H9 (cell line): Measurements from ENCODE around the gene GLCE. TPM values are rescaled to one million over a fixed set of nuclear protein-coding genes. Genes with fewer than 3 reads are reported as not detected.

Experiments used
- DNase-seq: peaks from one replicate; pipeline ENCODE4 v3.0.0-alpha.2; 2017
- H2AFZ ChIP-seq: one replicate; pipeline ENCODE4 v1.6.1; 2013; ENCODE audit warnings: mild to moderate bottlenecking, low read length, control low read depth, moderate library complexity
- H2AK5ac ChIP-seq: 2 replicates; pipeline ENCODE4 v1.6.1; 2013; ENCODE audit warnings: low read length, control low read depth, mixed read lengths; ENCODE audit not compliant: insufficient read length
- H2BK120ac ChIP-seq: one replicate; pipeline ENCODE4 v1.6.1; 2013; ENCODE audit warnings: low read depth, mild to moderate bottlenecking, low read length, control low read depth, inconsistent platforms; ENCODE audit not compliant: poor library complexity, severe bottlenecking
- H2BK12ac ChIP-seq: 2 replicates; pipeline ENCODE4 v1.6.1; 2013; ENCODE audit warnings: low read length, control low read depth, mixed read lengths, low read depth; ENCODE audit not compliant: insufficient read length
- H2BK15ac ChIP-seq: 2 replicates; pipeline ENCODE4 v1.6.1; 2013; ENCODE audit warnings: low read depth, low read length, control low read depth
- H2BK20ac ChIP-seq: one replicate; pipeline ENCODE4 v1.6.1; 2013; ENCODE audit warnings: low read depth, mild to moderate bottlenecking, low read length, control low read depth, inconsistent platforms; ENCODE audit not compliant: poor library complexity, severe bottlenecking
- H2BK5ac ChIP-seq: 2 replicates; pipeline ENCODE4 v1.6.1; 2013; ENCODE audit warnings: low read length, control low read depth, mixed read lengths; ENCODE audit not compliant: insufficient read length
- H3K14ac ChIP-seq: 2 replicates; pipeline ENCODE4 v1.6.1; 2013; ENCODE audit warnings: low read length, control low read depth; ENCODE audit not compliant: insufficient read depth
- H3K18ac ChIP-seq: 2 replicates; pipeline ENCODE4 v1.6.1; 2013; ENCODE audit warnings: low read depth, mild to moderate bottlenecking, mixed read lengths, low read length, control low read depth; ENCODE audit not compliant: insufficient read length
- H3K23ac ChIP-seq: 2 replicates; pipeline ENCODE4 v1.6.1; 2013; ENCODE audit warnings: low read length, control low read depth, mixed read lengths, low read depth; ENCODE audit not compliant: insufficient read length
- H3K23me2 ChIP-seq: 2 replicates; pipeline ENCODE4 v1.6.1; 2013; ENCODE audit warnings: low read depth, mild to moderate bottlenecking, mixed read lengths, low read length, control low read depth; ENCODE audit not compliant: insufficient read length, poor library complexity, severe bottlenecking
- H3K27ac ChIP-seq: 2 replicates; pipeline ENCODE4 v1.5.1; 2013; ENCODE audit warnings: low read length, control low read depth, mixed read lengths, low read depth; ENCODE audit not compliant: insufficient read length
- H3K27me3 ChIP-seq: 2 replicates; pipeline ENCODE4 v1.6.1; 2013; ENCODE audit warnings: low read length, control low read depth, inconsistent platforms; ENCODE audit not compliant: insufficient read depth
- H3K4ac ChIP-seq: 2 replicates; pipeline ENCODE4 v1.6.1; 2013; ENCODE audit warnings: low read depth, mild to moderate bottlenecking, control low read depth, inconsistent platforms, low read length, moderate library complexity
- H3K4me1 ChIP-seq: 2 replicates; pipeline ENCODE4 v1.6.1; 2013; ENCODE audit warnings: low read length, control low read depth, inconsistent platforms; ENCODE audit not compliant: insufficient read depth
- H3K4me2 ChIP-seq: 2 replicates; pipeline ENCODE4 v1.6.1; 2013; ENCODE audit warnings: low read length, control low read depth, mixed read lengths; ENCODE audit not compliant: insufficient read length, insufficient read depth
- H3K56ac ChIP-seq: 2 replicates; pipeline ENCODE4 v1.6.1; 2013; ENCODE audit warnings: low read depth, mild to moderate bottlenecking, mixed read lengths, low read length, control low read depth; ENCODE audit not compliant: insufficient read length
- H3K79me1 ChIP-seq: 2 replicates; pipeline ENCODE4 v1.6.1; 2013; ENCODE audit warnings: low read depth, mild to moderate bottlenecking, moderate library complexity, low read length, control low read depth, inconsistent platforms; ENCODE audit not compliant: insufficient read depth, poor library complexity, severe bottlenecking
- H3K79me2 ChIP-seq: 2 replicates; pipeline ENCODE4 v1.6.1; 2013; ENCODE audit warnings: low read length, control low read depth, inconsistent platforms; ENCODE audit not compliant: insufficient read depth
- H3K9ac ChIP-seq: 2 replicates; pipeline ENCODE4 v1.6.1; 2013; ENCODE audit warnings: low read length, control low read depth, mixed read lengths; ENCODE audit not compliant: insufficient read length; ENCODE audit errors: extremely low read depth
- H3K9me3 ChIP-seq: one replicate; pipeline ENCODE4 v1.6.1; 2013; ENCODE audit warnings: low read depth, low read length, inconsistent platforms; ENCODE audit not compliant: control insufficient read depth
- H3T11ph ChIP-seq: one replicate; pipeline ENCODE4 v1.6.1; 2013; ENCODE audit warnings: mild to moderate bottlenecking, low read length, control low read depth, inconsistent platforms
- H4K20me1 ChIP-seq: one replicate; pipeline ENCODE4 v1.6.1; 2013; ENCODE audit not compliant: control insufficient read depth, insufficient read length, insufficient read depth
- H4K5ac ChIP-seq: 2 replicates; pipeline ENCODE4 v1.6.1; 2013; ENCODE audit warnings: low read depth, mild to moderate bottlenecking, mixed read lengths, low read length, control low read depth; ENCODE audit not compliant: insufficient read length
- H4K8ac ChIP-seq: replicated peaks from 2 replicates; pipeline ENCODE4 v1.6.1; 2013; ENCODE audit warnings: low read length, control low read depth, mixed read lengths, low read depth; ENCODE audit not compliant: insufficient read length
- H4K91ac ChIP-seq: 2 replicates; pipeline ENCODE4 v1.6.1; 2013; ENCODE audit warnings: low read depth, mild to moderate bottlenecking, moderate library complexity, mixed read lengths, low read length, control low read depth; ENCODE audit not compliant: insufficient read length
- H3K27ac Mint-ChIP-seq, 3 experiments: 2 replicates in 2 of 3; 3 replicates in 1 of 3; pipeline ENCODE4 v1.8.0; 2020 to 2021; ENCODE audit warnings: mixed read lengths in 3 of 3, mild to moderate bottlenecking in 1 of 3, moderate library complexity in 1 of 3
- H3K27me3 Mint-ChIP-seq: 2 replicates; pipeline ENCODE4 v1.8.0; 2021; ENCODE audit warnings: low read depth, mild to moderate bottlenecking, moderate library complexity, mixed read lengths
- H3K36me3 Mint-ChIP-seq, 3 experiments: 2 replicates in 2 of 3; 3 replicates in 1 of 3; pipeline ENCODE4 v1.8.0; 2020 to 2021; ENCODE audit warnings: low read depth in 3 of 3, mixed read lengths in 3 of 3; ENCODE audit not compliant: insufficient read depth in 1 of 3
- H3K4me1 Mint-ChIP-seq, 2 experiments: 2 replicates each; pipeline ENCODE4 v1.8.0; 2020; ENCODE audit warnings: mixed read lengths in 2 of 2
- H3K4me3 Mint-ChIP-seq, 2 experiments: 2 replicates in 1 of 2; 3 replicates in 1 of 2; pipeline ENCODE4 v1.8.0; 2020 to 2021; ENCODE audit warnings: mild to moderate bottlenecking in 2 of 2, mixed read lengths in 2 of 2, moderate library complexity in 1 of 2
- H3K9me3 Mint-ChIP-seq, 2 experiments: 2 replicates in 1 of 2; 3 replicates in 1 of 2; pipeline ENCODE4 v1.8.0; 2020; ENCODE audit warnings: mild to moderate bottlenecking in 2 of 2, mixed read lengths in 2 of 2, moderate library complexity in 1 of 2
- CTCF ChIP-seq: fragments of 200-600 bp; sonication (generic); conservative IDR thresholded peaks from 3 replicates; pipeline ENCODE4 v1.8.0; 2021; ENCODE audit warnings: antibody characterized with exemption, mild to moderate bottlenecking
- WGBS: extraction: QIAGEN DNeasy Blood & Tissue Kit; methylation state at CpG from one replicate; pipeline ENCODE4 v1.1.7; 2013; ENCODE audit warnings: missing lambda C conversion rate, low lambda C conversion rate, mixed read lengths; ENCODE audit not compliant: insufficient read length; ENCODE audit errors: extremely low coverage; 5-methylcytosine and 5-hydroxymethylcytosine counted together
- total RNA-seq: library from RNA; stranded (reverse); gene quantifications from 2 replicates; pipeline ENCODE4 v1.2.1, GENCODE V29; 2021

GLCE gene
- total RNA-seq, 1 experiment from 2014 or later = 12.2 TPM

- DNase-seq = no peak
- Histone ChIP-seq H3K27ac (no peak overlapping the region), H4K20me1 (no peaks in the 10 kb centered on the region), H3K14ac (no peak overlapping the region), H4K5ac (no peak overlapping the region), H3K4me1 (peaks cover under 1% of the 10 kb centered on the region; the same call in 1 of the 2 replicates), H3K79me1 (no peaks in the 10 kb centered on the region), H3K79me2 (no peaks in the 10 kb centered on the region), H2BK5ac (no peak overlapping the region), H3K9me3 (no peaks in the 10 kb centered on the region), H2BK15ac (no peak overlapping the region), H3K56ac (no peak overlapping the region), H3K4me2 (no peak overlapping the region), H2BK12ac (no peak overlapping the region), H4K91ac (no peak overlapping the region), H3K9ac (no peak overlapping the region), H2BK20ac (no peak overlapping the region), H2AFZ (no peak overlapping the region), H2BK120ac (no peak overlapping the region), H3K23me2 (no peaks in the 10 kb centered on the region), H3K18ac (no peak overlapping the region), H3T11ph (no peak overlapping the region), H3K23ac (no peak overlapping the region), H3K27me3 (no peaks in the 10 kb centered on the region), H2AK5ac (no peak overlapping the region), H3K4ac (no peak overlapping the region), H4K8ac (no peak overlapping the region)
- H3K4me1 Mint-ChIP-seq = peaks cover 30 to 55% of the 10 kb centered on the region in 2 experiments
- no peaks in the 10 kb centered on the region for H3K9me3 Mint-ChIP-seq
- no peaks in the 10 kb centered on the region for H3K36me3 Mint-ChIP-seq
- H3K4me3 Mint-ChIP-seq = no peak overlapping the region
- no peak overlapping the region for H3K27ac Mint-ChIP-seq
- TF ChIP-seq CTCF = no peak
- WGBS = no CpG with 5 or more reads among the region's 2 CpGs
- H3K27me3 Mint-ChIP-seq = peaks cover 15% of the 10 kb centered on the region
Observed at GRCh38 chr15:69135499-69135898, 24.9 kb upstream of the GLCE start.
